Measurements from ENCODE around the gene ZBTB16.
"Not testable (repeated sequence)": the region's sequence is repeated elsewhere in the genome, so short reads cannot be mapped to it uniquely, and the experiment has no call there.

Gene ZBTB16

DNA sequence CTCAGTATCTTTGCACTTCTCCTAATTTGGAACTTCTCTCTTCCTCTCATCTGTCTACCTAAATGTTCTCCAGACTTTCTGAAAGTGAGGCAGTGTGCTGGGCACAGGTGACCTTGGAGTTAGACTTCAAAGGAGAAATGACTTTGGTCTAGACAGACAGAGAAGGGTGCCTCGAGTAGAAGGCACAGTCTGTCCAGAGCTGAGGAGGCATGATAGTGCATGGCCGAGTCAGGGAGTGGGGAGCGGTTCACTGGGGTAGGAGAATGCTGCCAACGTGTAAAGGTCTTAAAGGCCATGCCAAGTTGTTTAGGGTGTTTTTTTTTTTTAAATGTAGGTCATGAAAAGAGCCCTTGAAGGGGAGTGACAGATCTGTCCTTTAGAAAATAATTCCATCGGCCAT, 17.3 kb upstream of the ZBTB16 start:
- FAIRE-seq: no peak
- DNase-seq (ENCODE audit: insufficient read length, low spot score): no peak
- TF ChIP-seq, protein P1, sequence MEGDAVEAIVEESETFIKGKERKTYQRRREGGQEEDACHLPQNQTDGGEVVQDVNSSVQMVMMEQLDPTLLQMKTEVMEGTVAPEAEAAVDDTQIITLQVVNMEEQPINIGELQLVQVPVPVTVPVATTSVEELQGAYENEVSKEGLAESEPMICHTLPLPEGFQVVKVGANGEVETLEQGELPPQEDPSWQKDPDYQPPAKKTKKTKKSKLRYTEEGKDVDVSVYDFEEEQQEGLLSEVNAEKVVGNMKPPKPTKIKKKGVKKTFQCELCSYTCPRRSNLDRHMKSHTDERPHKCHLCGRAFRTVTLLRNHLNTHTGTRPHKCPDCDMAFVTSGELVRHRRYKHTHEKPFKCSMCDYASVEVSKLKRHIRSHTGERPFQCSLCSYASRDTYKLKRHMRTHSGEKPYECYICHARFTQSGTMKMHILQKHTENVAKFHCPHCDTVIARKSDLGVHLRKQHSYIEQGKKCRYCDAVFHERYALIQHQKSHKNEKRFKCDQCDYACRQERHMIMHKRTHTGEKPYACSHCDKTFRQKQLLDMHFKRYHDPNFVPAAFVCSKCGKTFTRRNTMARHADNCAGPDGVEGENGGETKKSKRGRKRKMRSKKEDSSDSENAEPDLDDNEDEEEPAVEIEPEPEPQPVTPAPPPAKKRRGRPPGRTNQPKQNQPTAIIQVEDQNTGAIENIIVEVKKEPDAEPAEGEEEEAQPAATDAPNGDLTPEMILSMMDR (IDR thresholded peaks at IDR 0.05; ENCODE audit: insufficient read depth, missing control alignments): no peak

DNA sequence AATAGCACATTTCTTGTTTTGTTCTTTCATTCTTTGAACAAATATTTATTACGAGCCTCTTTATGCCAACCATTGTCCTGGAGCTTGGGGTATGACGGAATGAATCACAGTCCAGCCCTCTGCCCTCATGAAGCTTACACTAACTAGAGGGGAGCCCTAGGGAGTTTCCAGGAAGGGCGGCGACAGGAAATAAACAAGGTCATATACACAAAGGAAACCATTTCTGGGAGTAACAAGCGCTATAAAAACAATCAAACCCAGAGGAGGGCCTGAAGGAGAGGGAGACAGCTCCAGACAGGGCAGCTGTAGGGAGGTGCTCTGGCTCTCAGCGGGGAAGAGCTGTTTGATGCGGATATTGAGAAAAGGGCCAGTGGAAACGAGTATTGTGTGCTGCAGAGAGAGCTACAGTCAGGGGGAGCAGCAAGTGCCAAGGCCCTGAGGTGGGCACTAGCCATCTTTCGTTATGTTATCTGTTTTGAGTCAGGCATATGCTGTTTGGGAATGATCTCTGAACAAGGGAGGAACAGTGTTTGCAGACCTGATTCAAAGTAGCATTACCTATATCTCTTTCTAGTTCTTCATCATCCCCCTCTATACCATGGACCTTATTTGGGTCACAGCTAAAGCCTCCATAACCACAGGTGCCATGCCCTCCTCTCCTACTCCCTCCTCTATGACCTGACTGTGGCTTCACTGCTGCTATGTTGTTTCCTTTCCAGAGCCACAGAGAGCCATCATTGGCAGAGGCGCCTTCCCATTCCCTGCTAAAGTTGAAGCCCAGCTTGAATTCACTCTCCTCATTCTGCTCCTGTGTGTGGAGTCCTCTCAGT, 15.3 kb upstream of the ZBTB16 start:
- TF ChIP-seq, protein P1 (IDR thresholded peaks at IDR 0.05; ENCODE audit: insufficient read depth, missing control alignments): no peak
- DNase-seq (ENCODE audit: insufficient read length, low spot score) (no peak), FAIRE-seq (no peak)

DNA sequence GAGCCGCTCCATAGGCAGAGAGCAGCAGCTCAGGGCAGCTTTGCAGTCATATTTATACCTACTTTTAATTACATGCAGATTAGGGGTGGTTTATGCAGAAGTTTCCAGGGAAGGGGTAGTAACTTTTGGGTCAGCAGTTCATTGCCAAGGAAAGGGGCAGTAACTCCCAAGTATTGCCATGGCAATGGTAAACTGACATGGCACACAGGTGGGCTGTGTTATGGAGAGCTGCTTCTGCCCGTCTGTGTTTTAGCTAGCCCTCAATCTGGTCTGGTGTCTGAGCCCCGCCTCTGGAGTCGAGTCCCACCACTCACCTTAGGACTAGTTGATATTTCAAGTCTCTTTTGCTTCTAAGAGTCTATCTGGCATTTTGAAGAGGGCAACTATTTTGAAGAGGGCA, 12.2 kb upstream of the ZBTB16 start:
- TF ChIP-seq, protein P1 (IDR thresholded peaks at IDR 0.05; ENCODE audit: insufficient read depth, missing control alignments): no peak
- DNase-seq (ENCODE audit: insufficient read length, low spot score) (no peak), FAIRE-seq (no peak)

DNA sequence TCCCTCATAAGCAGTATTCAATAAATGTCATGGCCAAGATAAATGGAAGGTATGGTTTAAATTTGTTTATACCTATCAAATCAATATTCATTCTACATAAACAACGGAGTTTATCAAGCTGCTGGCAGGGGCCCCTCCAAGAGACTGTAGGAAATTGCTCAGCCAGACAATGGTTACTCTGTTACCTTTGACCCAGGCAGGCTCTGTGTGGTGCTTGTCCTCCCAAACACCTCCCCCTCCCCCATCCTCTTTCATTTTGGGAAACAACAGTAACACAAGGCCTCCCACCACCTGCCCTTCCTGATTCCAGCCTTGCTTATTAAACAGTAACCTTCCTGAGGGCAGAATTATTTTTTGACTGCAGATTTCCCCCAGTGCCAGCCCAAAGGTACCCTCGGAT, 10.5 kb upstream of the ZBTB16 start:
- TF ChIP-seq, protein P1 (IDR thresholded peaks at IDR 0.05; ENCODE audit: insufficient read depth, missing control alignments): no peak
- FAIRE-seq (no peak), DNase-seq (ENCODE audit: insufficient read length, low spot score) (no peak)

DNA sequence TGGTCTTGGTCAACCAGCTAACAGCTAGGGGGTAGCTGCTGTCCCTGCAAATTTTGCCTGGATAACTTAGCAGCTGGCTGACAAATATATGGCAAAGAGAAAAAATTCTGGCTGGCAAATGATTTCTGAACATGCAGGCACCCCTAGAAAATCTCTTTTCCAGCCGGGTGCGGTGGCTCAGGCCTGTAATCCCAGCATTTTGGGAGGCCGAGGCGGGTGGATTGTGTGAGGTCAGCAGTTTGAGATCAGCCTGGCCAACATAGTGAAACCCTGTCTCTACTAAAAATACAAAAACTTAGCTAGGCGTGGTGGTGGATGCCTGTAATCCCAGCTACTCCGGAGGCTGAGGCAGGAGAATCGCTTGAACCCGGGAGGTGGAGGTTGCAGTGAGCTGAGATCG, 9.7 kb upstream of the ZBTB16 start:
- FAIRE-seq: not testable (repeated sequence)

DNA sequence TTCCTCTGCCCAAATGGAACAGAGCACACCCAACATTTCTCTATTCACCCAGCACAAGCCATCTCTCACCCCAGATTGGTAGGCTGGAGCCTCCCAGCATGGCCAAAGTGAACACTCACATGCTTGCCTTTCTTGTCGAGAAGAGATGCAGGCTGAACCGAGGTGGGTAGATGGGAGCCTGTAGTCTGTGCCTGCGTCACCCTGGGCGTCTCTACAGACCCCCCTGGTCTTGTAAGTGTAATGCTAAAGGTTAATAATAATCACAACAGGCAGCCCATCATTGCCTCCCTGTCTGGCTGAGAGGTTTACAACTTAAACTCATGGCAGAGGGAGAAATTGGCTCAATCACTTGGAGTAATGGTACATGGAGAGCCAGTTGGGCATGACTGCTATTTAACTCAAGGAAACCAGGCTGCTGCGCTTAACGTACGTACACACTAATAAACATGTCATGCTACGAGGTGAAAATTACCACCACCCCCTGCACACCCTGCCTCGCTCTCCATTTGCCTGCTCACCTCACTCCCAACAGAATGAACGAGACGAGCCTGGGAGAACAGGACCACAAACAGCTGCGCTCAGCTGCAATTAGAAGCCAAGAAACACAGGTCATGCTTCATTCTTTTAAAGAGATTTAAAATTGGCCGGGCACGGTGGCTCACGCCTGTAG, 9.1 kb upstream of the ZBTB16 start:
- FAIRE-seq (no peak), DNase-seq (ENCODE audit: insufficient read length, low spot score) (no peak)
- TF ChIP-seq, protein P1 (IDR thresholded peaks at IDR 0.05; ENCODE audit: insufficient read depth, missing control alignments): no peak

More for the DNA sequence above, 9.7 kb upstream of the ZBTB16 start:
- DNase-seq (ENCODE audit: insufficient read length, low spot score): not testable (repeated sequence)

DNA sequence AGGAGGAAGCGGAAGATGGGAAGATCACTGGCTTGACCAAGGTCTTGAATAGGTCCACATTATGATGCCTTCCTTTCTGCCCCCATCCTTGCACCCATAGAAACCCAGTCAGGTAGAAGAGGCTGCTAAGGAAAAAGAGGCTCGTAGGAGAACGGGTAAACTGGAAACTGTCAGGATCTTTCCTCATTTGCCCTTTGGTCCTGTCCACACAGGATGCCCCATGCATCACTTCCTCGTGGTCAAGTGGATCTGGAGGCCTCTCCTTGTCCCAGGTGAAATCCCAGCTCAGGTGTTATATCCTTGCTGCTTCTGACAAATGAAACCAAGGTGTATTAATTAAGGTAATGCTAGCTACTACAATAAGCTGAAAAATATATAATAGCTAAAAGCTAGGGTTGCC, 8.0 kb upstream of the ZBTB16 start:
- FAIRE-seq (no peak), DNase-seq (ENCODE audit: insufficient read length, low spot score) (no peak)
- TF ChIP-seq, protein P1 (IDR thresholded peaks at IDR 0.05; ENCODE audit: insufficient read depth, missing control alignments): no peak

Measured in D721Med (cell line).